B cell (primary cell): ENCODE data around the gene COPZ1. TPM values are rescaled to one million over a fixed set of nuclear protein-coding genes. Genes with fewer than 3 reads are reported as not detected.

Experiments used
- ATAC-seq: fragments of 200-7000 bp; cut with Tn5 transposase; one replicate; pipeline ENCODE4 v1.10.0; 2021; ENCODE audit warnings: low read depth, mild to moderate bottlenecking, moderate number of reproducible peaks, moderate library complexity
- CTCF ChIA-PET: fragments of 350-600 bp; sonication (Branson Sonifier 250); formaldehyde crosslinking; loops from one replicate; lab custom pipeline; 2021; ENCODE audit warnings: antibody characterized with exemption, inconsistent platforms; lab: Charles Lee
- POLR2A ChIA-PET: fragments of 350-600 bp; sonication (Branson Sonifier 250); formaldehyde crosslinking; loops from one replicate; lab custom pipeline; 2021; ENCODE audit warnings: antibody characterized with exemption; lab: Charles Lee
- DNase-seq: peaks from one replicate; pipeline ENCODE4 v3.0.0; 2013
- H2AFZ ChIP-seq: 2 replicates; pipeline ENCODE4 v1.6.1; 2012; ENCODE audit warnings: mild to moderate bottlenecking, low read depth, low read length; ENCODE audit not compliant: insufficient read depth, poor library complexity, severe bottlenecking
- H3K27ac ChIP-seq, 2 donors: 1 replicate in 1 of 2; 2 replicates in 1 of 2; pipeline ENCODE4 v1.5.1; 2012 to 2013; ENCODE audit warnings: low read length in 2 of 2, mild to moderate bottlenecking in 2 of 2, moderate library complexity in 1 of 2
- H3K27me3 ChIP-seq, 4 experiments: fragments of 200-600 bp in 1 of 4; sonication (generic) in 1 of 4; replicated peaks in 1 of 4; 1 replicate in 2 of 4; 2 replicates in 2 of 4; pipeline versions ENCODE4 v1.6.1 to v1.7.0; 2013 to 2016; ENCODE audit warnings: low read length in 3 of 4, mild to moderate bottlenecking in 2 of 4, mixed read lengths in 1 of 4, moderate library complexity in 1 of 4; ENCODE audit not compliant: insufficient read depth in 4 of 4, control insufficient read depth in 3 of 4; ENCODE audit errors: control extremely low read depth in 1 of 4
- H3K36me3 ChIP-seq, 2 experiments: replicated peaks in 1 of 2; 1 replicate in 1 of 2; 2 replicates in 1 of 2; pipeline versions ENCODE4 v1.6.1 to v1.7.1; 2013; ENCODE audit warnings: low read length in 1 of 2; ENCODE audit not compliant: insufficient read depth in 2 of 2, control insufficient read depth in 1 of 2; ENCODE audit errors: control extremely low read depth in 1 of 2, extremely low read depth in 1 of 2
- H3K4me1 ChIP-seq, 2 donors: fragments of 200-600 bp in 1 of 2; sonication (generic) in 1 of 2; 1 replicate in 1 of 2; 2 replicates in 1 of 2; pipeline versions ENCODE4 v1.5.1 to v1.6.1; 2013 to 2017; ENCODE audit warnings: low read length in 2 of 2; ENCODE audit not compliant: control insufficient read depth in 2 of 2, insufficient read depth in 2 of 2
- H3K4me2 ChIP-seq: replicated peaks from 2 replicates; pipeline ENCODE3; 2012; ENCODE audit warnings: mild to moderate bottlenecking, low read depth, low read length; ENCODE audit not compliant: poor library complexity, severe bottlenecking
- H3K4me3 ChIP-seq, 5 experiments: fragments of 200-600 bp in 1 of 5; sonication (generic) in 1 of 5; 1 replicate in 3 of 5; 2 replicates in 2 of 5; pipeline versions ENCODE4 v1.5.1 to v1.7.0; 2011 to 2016; ENCODE audit warnings: low read length in 4 of 5, mild to moderate bottlenecking in 4 of 5, low read depth in 2 of 5, control low read depth in 1 of 5, moderate library complexity in 1 of 5; ENCODE audit not compliant: insufficient read depth in 1 of 5; ENCODE audit errors: control extremely low read depth in 1 of 5, extremely low read depth in 1 of 5
- H3K79me2 ChIP-seq: fragments of 200-600 bp; sonication (generic); one replicate; pipeline ENCODE4 v1.6.0; 2016; ENCODE audit warnings: low read length; ENCODE audit not compliant: control insufficient read depth, insufficient read depth
- H3K9ac ChIP-seq: fragments of 200-600 bp; sonication (generic); 2 replicates; pipeline ENCODE4 v1.6.1; 2017; ENCODE audit warnings: mild to moderate bottlenecking, low read length, moderate library complexity
- H3K9me3 ChIP-seq, 3 donors: one replicate each; pipeline versions ENCODE4 v1.6.1 to v1.7.1; 2013; ENCODE audit warnings: low read length in 2 of 3; ENCODE audit not compliant: control insufficient read depth in 2 of 3, insufficient read depth in 1 of 3; ENCODE audit errors: control extremely low read depth in 1 of 3
- H4K20me1 ChIP-seq: 2 replicates; pipeline ENCODE4 v1.6.0; 2012; ENCODE audit warnings: mild to moderate bottlenecking, low read length; ENCODE audit not compliant: insufficient read depth, control insufficient read depth, poor library complexity, severe bottlenecking
- H3K27ac Mint-ChIP-seq: one replicate; pipeline ENCODE4 v1.8.0; 2021; ENCODE audit warnings: mixed read lengths
- H3K27me3 Mint-ChIP-seq: one replicate; pipeline ENCODE4 v1.8.0; 2021; ENCODE audit warnings: mixed read lengths
- H3K4me1 Mint-ChIP-seq: one replicate; pipeline ENCODE4 v1.8.0; 2021; ENCODE audit warnings: mixed read lengths
- H3K4me3 Mint-ChIP-seq: one replicate; pipeline ENCODE4 v1.8.0; 2021; ENCODE audit warnings: mixed read lengths
- H3K9me3 Mint-ChIP-seq: one replicate; pipeline ENCODE4 v1.8.0; 2022; ENCODE audit warnings: mixed read lengths; ENCODE audit not compliant: insufficient read depth
- CTCF ChIP-seq: fragments of 200-600 bp; IDR thresholded peaks from one replicate; pipeline ENCODE4 v1.8.0; 2022; ENCODE audit warnings: antibody characterized with exemption, mild to moderate bottlenecking
- EZH2 ChIP-seq: IDR thresholded peaks from 2 replicates; pipeline ENCODE4 v1.6.1; 2012; ENCODE audit warnings: borderline replicate concordance, low read depth, mild to moderate bottlenecking, moderate library complexity, low read length; ENCODE audit not compliant: insufficient read depth, poor library complexity, severe bottlenecking
- WGBS: methylation state at CpG from one replicate; pipeline ENCODE4 v1.1.5; 2013; ENCODE audit warnings: missing lambda C conversion rate; ENCODE audit not compliant: insufficient coverage; 5-methylcytosine and 5-hydroxymethylcytosine counted together
- intact Hi-C: fragments of 100-400 bp; cut with micrococcal nuclease; formaldehyde crosslinking; loops from one replicate; pipeline ENCODE4 v1.10.0; 2022
- polyA plus RNA-seq: library from polyadenylated mRNA; depleted of rRNA; stranded (reverse); fragments of >200 nt; gene quantifications from 2 replicates; pipeline ENCODE4 v1.2.3, GENCODE V29; 2012
- total RNA-seq, 2 donors: library from RNA; stranded (reverse); fragments of 120-200 nt in 1 of 2; gene quantifications; 1 replicate in 1 of 2; 2 replicates in 1 of 2; pipeline versions ENCODE4 v1.2.3 to v1.2.4, GENCODE V29; 2013 to 2022

Gene COPZ1
- total and polyA plus RNA-seq, 2 donors (not counting 1 experiment from before 2014, with no cell fraction given): 54.9 to 72.1 TPM

GRCh38 chr12:54390176-54390667 is 65.3 kb downstream of the COPZ1 start:
- peak; percentile 44 for DNase-seq
- H3K4me3 ChIP-seq: peak overlapping the region in 4 of 5 experiments; percentile 61 to 74 (median 68)
- ChIA-PET POLR2A (interaction anchor here (0.6 kb wide), 1 partner anchor 111 kb away, joined by 10 read pairs; no protein-coding TSS in a partner anchor), CTCF (interaction anchor here (0.6 to 4.5 kb wide), 5 partner anchors 9 to 138 kb away, joined by 3 to 49 read pairs (median 4); no protein-coding TSS in a partner anchor)
- Mint-ChIP-seq H3K9me3 (no peaks in the 10 kb centered on the region), H3K27me3 (no peaks in the 10 kb centered on the region), H3K4me1 (peaks cover 66% of the 10 kb centered on the region), H3K4me3 (peak overlapping the region; percentile 90), H3K27ac (peak overlapping the region; percentile 84)
- H4K20me1 ChIP-seq: no peaks in the 10 kb centered on the region
- H3K9ac ChIP-seq: peak overlapping the region; percentile 20
- H2AFZ ChIP-seq: peak overlapping the region; percentile 91
- H3K27me3 ChIP-seq: no peaks in the 10 kb centered on the region
- TF ChIP-seq CTCF (no peak), EZH2 (no peak)
- H3K79me2 ChIP-seq: peaks cover 6% of the 10 kb centered on the region
- H3K27ac ChIP-seq: peak overlapping the region in 1 of 2 donors; percentile 85
- peak overlapping the region; percentile 85 for H3K4me2 ChIP-seq
- intact Hi-C loops: no loop called here
- no peaks in the 10 kb centered on the region for H3K36me3 ChIP-seq
- peaks cover 69 to 77% of the 10 kb centered on the region in 2 donors for H3K4me1 ChIP-seq
- no peaks in the 10 kb centered on the region for H3K9me3 ChIP-seq
- no peak for ATAC-seq
- WGBS: no CpG with 5 or more reads among the region's 7 CpGs
